IMR-90 (cell line): ENCODE data around the gene FAM174B. TPM values are rescaled to one million over a fixed set of nuclear protein-coding genes. Genes with fewer than 3 reads are reported as not detected.

Experiments
- ATAC-seq: fragments of 200-7000 bp; cut with Tn5 transposase; 2 replicates; pipeline ENCODE4 v1.9.1; 2020; ENCODE audit warnings: low read depth, mild to moderate bottlenecking, moderate library complexity
- BruUV-seq: library from RNA; stranded (reverse); fragments of 400-500 nt; replicated peaks from 2 replicates; lab custom pipeline; 2021; lab: Mats Ljungman, UMichigan
- CTCF ChIA-PET: fragments of 300-600 bp; formaldehyde crosslinking; extraction: SDS; loops from one replicate; lab custom pipeline; 2021; ENCODE audit warnings: antibody characterized with exemption; lab: Yijun Ruan, JAX
- POLR2A ChIA-PET: fragments of 300-600 bp; sonication (Branson Sonifier 250); formaldehyde crosslinking; loops from one replicate; lab custom pipeline; 2022; ENCODE audit warnings: antibody characterized with exemption; ENCODE audit not compliant: unreplicated experiment; lab: Charles Lee
- DNase-seq: peaks from one replicate; pipeline ENCODE4 v3.0.0; 2013
- H2AFZ ChIP-seq: replicated peaks from 2 replicates; pipeline ENCODE3; 2013; ENCODE audit warnings: low read length, mild to moderate bottlenecking; ENCODE audit not compliant: poor library complexity
- H2AK5ac ChIP-seq: 2 replicates; pipeline ENCODE4 v1.6.1; 2013; ENCODE audit warnings: low read depth, low read length, inconsistent platforms
- H2AK9ac ChIP-seq: replicated peaks from 2 replicates; pipeline ENCODE3; 2013; ENCODE audit warnings: mild to moderate bottlenecking, low read depth, low read length, moderate library complexity; ENCODE audit not compliant: poor library complexity
- H2BK120ac ChIP-seq: 2 replicates; pipeline ENCODE4 v1.6.1; 2013; ENCODE audit warnings: low read depth, low read length, inconsistent platforms
- H2BK15ac ChIP-seq: 3 replicates; pipeline ENCODE4 v1.6.1; 2013; ENCODE audit warnings: low read depth, low read length, inconsistent platforms
- H2BK20ac ChIP-seq: 2 replicates; pipeline ENCODE4 v1.6.1; 2013; ENCODE audit warnings: low read depth, mild to moderate bottlenecking, inconsistent platforms, low read length, moderate library complexity
- H2BK5ac ChIP-seq: 2 replicates; pipeline ENCODE4 v1.6.1; 2013; ENCODE audit warnings: mild to moderate bottlenecking, low read depth, low read length, inconsistent platforms; ENCODE audit not compliant: poor library complexity, severe bottlenecking
- H3K14ac ChIP-seq: replicated peaks from 2 replicates; pipeline ENCODE4 v1.6.1; 2013; ENCODE audit warnings: low read depth, low read length, inconsistent platforms
- H3K18ac ChIP-seq: 2 replicates; pipeline ENCODE4 v1.6.1; 2013; ENCODE audit warnings: low read depth, low read length, control low read depth
- H3K23ac ChIP-seq: 2 replicates; pipeline ENCODE4 v1.6.1; 2013; ENCODE audit warnings: low read depth, low read length, inconsistent platforms
- H3K27ac ChIP-seq: 2 replicates; pipeline ENCODE4 v1.5.1; 2013; ENCODE audit warnings: mild to moderate bottlenecking, control low read depth, low read length; ENCODE audit not compliant: insufficient read depth
- H3K27me3 ChIP-seq: 2 replicates; pipeline ENCODE4 v1.6.1; 2013; ENCODE audit warnings: low read length; ENCODE audit not compliant: control insufficient read depth, insufficient read depth
- H3K36me3 ChIP-seq: 2 replicates; pipeline ENCODE4 v1.6.1; 2013; ENCODE audit warnings: low read length, mixed read lengths; ENCODE audit not compliant: control insufficient read depth, insufficient read depth
- H3K4ac ChIP-seq: 2 replicates; pipeline ENCODE4 v1.6.1; 2013; ENCODE audit warnings: low read depth, low read length, inconsistent platforms
- H3K4me1 ChIP-seq: 2 replicates; pipeline ENCODE4 v1.6.1; 2013; ENCODE audit warnings: low read length, mixed read lengths; ENCODE audit not compliant: control insufficient read depth, insufficient read depth
- H3K4me2 ChIP-seq: 2 replicates; pipeline ENCODE4 v1.6.1; 2013; ENCODE audit warnings: low read depth, mild to moderate bottlenecking, control low read depth, low read length, moderate library complexity
- H3K4me3 ChIP-seq: 2 replicates; pipeline ENCODE4 v1.5.1; 2013; ENCODE audit warnings: low read depth, mild to moderate bottlenecking, control low read depth, low read length, moderate library complexity; ENCODE audit not compliant: insufficient read depth
- H3K56ac ChIP-seq: 2 replicates; pipeline ENCODE4 v1.6.1; 2013; ENCODE audit warnings: low read length, inconsistent platforms; ENCODE audit not compliant: insufficient read depth; ENCODE audit errors: extremely low read depth
- H3K79me1 ChIP-seq, 2 experiments: 2 replicates each; pipeline ENCODE4 v1.6.1; 2013; ENCODE audit warnings: low read length in 2 of 2, inconsistent platforms in 1 of 2, low read depth in 1 of 2
- H3K9ac ChIP-seq: 2 replicates; pipeline ENCODE4 v1.6.1; 2013; ENCODE audit warnings: low read depth, low read length, control low read depth
- H3K9me1 ChIP-seq: 2 replicates; pipeline ENCODE4 v1.6.1; 2013; ENCODE audit warnings: low read length, inconsistent platforms; ENCODE audit not compliant: insufficient read depth
- H3K9me3 ChIP-seq: 2 replicates; pipeline ENCODE4 v1.6.1; 2013; ENCODE audit warnings: low read length; ENCODE audit not compliant: control insufficient read depth, insufficient read depth
- H4K20me1 ChIP-seq: 2 replicates; pipeline ENCODE4 v1.6.1; 2013; ENCODE audit warnings: low read length, inconsistent platforms; ENCODE audit not compliant: insufficient read depth
- H4K5ac ChIP-seq: 2 replicates; pipeline ENCODE4 v1.6.1; 2013; ENCODE audit warnings: mild to moderate bottlenecking, low read depth, low read length, control low read depth
- H4K8ac ChIP-seq, 2 experiments: 2 replicates each; pipeline ENCODE4 v1.6.1; 2013; ENCODE audit warnings: low read depth in 2 of 2, low read length in 2 of 2, control low read depth in 1 of 2, inconsistent platforms in 1 of 2
- H4K91ac ChIP-seq: 2 replicates; pipeline ENCODE4 v1.6.1; 2013; ENCODE audit warnings: low read depth, low read length, inconsistent platforms; ENCODE audit not compliant: insufficient read depth
- BHLHE40 ChIP-seq: fragments of 150-350 bp; IDR thresholded peaks from 2 replicates; pipeline ENCODE4 v1.6.1; 2016; ENCODE audit warnings: mild to moderate bottlenecking, low read depth, low read length
- CEBPB ChIP-seq: IDR thresholded peaks from 2 replicates; pipeline ENCODE4 v1.6.1; 2012; ENCODE audit warnings: low read depth, low read length, improper control_type of control experiment
- CHD1 ChIP-seq: IDR thresholded peaks from 2 replicates; pipeline ENCODE4 v1.6.1; 2012; ENCODE audit warnings: low read depth, low read length, improper control_type of control experiment
- FOS ChIP-seq: fragments of 150-350 bp; IDR thresholded peaks from 2 replicates; pipeline ENCODE4 v1.6.1; 2016; ENCODE audit warnings: low read depth, low read length
- MAFK ChIP-seq: IDR thresholded peaks from 2 replicates; pipeline ENCODE4 v1.6.1; 2012; ENCODE audit warnings: low read depth, low read length, improper control_type of control experiment
- MAZ ChIP-seq: IDR thresholded peaks from 2 replicates; pipeline ENCODE4 v1.6.1; 2012; ENCODE audit warnings: low read depth, mild to moderate bottlenecking, low read length, improper control_type of control experiment, moderate library complexity, borderline replicate concordance
- MXI1 ChIP-seq: IDR thresholded peaks from 2 replicates; pipeline ENCODE4 v1.6.1; 2012; ENCODE audit warnings: low read depth, mild to moderate bottlenecking, low read length, moderate library complexity, borderline replicate concordance
- NFE2L2 ChIP-seq: fragments of 150-350 bp; IDR thresholded peaks from 2 replicates; pipeline ENCODE4 v1.6.1; 2016; ENCODE audit warnings: low read depth, mild to moderate bottlenecking, low read length
- POLR2A ChIP-seq: IDR thresholded peaks from 2 replicates; pipeline ENCODE4 v1.6.1; 2012; ENCODE audit warnings: mild to moderate bottlenecking, low read depth, low read length
- RAD21 ChIP-seq: IDR thresholded peaks from 2 replicates; pipeline ENCODE4 v1.6.1; 2012; ENCODE audit warnings: low read length, improper control_type of control experiment
- RCOR1 ChIP-seq: IDR thresholded peaks from 2 replicates; pipeline ENCODE4 v1.6.1; 2012; ENCODE audit warnings: mild to moderate bottlenecking, low read length, improper control_type of control experiment; ENCODE audit not compliant: insufficient replicate concordance
- RFX5 ChIP-seq: IDR thresholded peaks from 2 replicates; pipeline ENCODE4 v1.8.0; 2012; ENCODE audit warnings: low read depth, mild to moderate bottlenecking, low read length, moderate library complexity
- SMC3 ChIP-seq: fragments of 150-350 bp; IDR thresholded peaks from 2 replicates; pipeline ENCODE4 v1.6.1; 2016; ENCODE audit warnings: low read depth, mild to moderate bottlenecking, antibody characterized with exemption, low read length, moderate library complexity
- WGBS, 2 experiments: methylation state at CpG; one replicate each; pipeline versions ENCODE4 v1.1.5 to v1.1.7; 2013; ENCODE audit warnings: missing lambda C conversion rate in 2 of 2; ENCODE audit not compliant: insufficient read length in 1 of 2; ENCODE audit errors: extremely low coverage in 2 of 2; 5-methylcytosine and 5-hydroxymethylcytosine counted together
- dilution Hi-C: fragments of 300-500 bp; cut with HindIII; formaldehyde crosslinking; loops from one replicate; pipeline ENCODE4 v1.14.3; 2018; ENCODE audit warnings: low sequenced_read_pairs; ENCODE audit not compliant: unreplicated experiment
- in situ Hi-C: fragments of 300-500 bp; cut with MboI; formaldehyde crosslinking; loops from 3 replicates; pipeline ENCODE4 v1.14.3; 2019; ENCODE audit warnings: low sequenced_read_pairs, inconsistent platforms, mixed read lengths
- intact Hi-C: fragments of 100-400 bp; cut with micrococcal nuclease; formaldehyde crosslinking; loops from 2 replicates; pipeline ENCODE4 v1.10.0; 2022
- polyA plus RNA-seq, 3 experiments: library from polyadenylated mRNA; depleted of rRNA; stranded (reverse); fragments of >200 nt; gene quantifications; 2 replicates each; pipeline ENCODE4 v1.2.3, GENCODE V29; 2012; ENCODE audit warnings: low replicate concordance in 1 of 3
- total RNA-seq: library from RNA; depleted of rRNA; stranded (reverse); fragments of >200 nt; gene quantifications from 2 replicates; pipeline ENCODE4 v1.2.3, GENCODE V29; 2012
- TF ChIP-seq, protein P1 (sequence below): fragments of 150-350 bp; IDR thresholded peaks from 2 replicates; pipeline ENCODE4 v1.6.1; 2016; ENCODE audit warnings: low read depth, mild to moderate bottlenecking, low read length, moderate library complexity, borderline replicate concordance
- TF ChIP-seq, protein P2 (sequence below): conservative IDR thresholded peaks from 2 replicates; pipeline ENCODE4 v1.5.1; 2012; ENCODE audit warnings: mild to moderate bottlenecking, low read depth, low read length, improper control_type of control experiment
- TF ChIP-seq, protein P3 (sequence below): fragments of 150-350 bp; IDR thresholded peaks from 2 replicates; pipeline ENCODE4 v1.6.1; 2017; ENCODE audit warnings: mild to moderate bottlenecking, antibody characterized with exemption, low read length, low read depth

The FAM174B gene
- total and polyA plus RNA-seq, 2 of the 4 experiments (the other 2 are of a cell fraction), result 0.18 to 0.56 TPM

DNA sequence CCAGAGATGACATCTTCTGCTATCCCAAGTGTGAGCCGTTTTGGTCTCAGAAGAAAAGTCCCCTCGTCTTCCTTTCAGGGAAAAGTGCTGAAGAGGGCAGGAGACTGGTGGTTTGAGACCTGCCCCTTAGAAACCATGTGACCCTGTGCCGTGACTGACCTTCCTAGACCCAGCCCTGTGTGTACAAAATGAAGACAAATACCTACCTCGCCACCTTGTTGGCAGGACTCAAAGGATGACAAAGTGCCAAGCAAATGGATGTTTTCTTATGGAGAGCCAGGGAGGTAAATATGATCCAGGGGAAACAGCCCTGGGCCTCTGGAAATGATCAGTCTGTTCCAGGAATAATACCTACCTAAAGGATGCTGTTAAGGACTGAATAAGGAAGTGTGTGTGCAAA lies 41.3 kb downstream of the FAM174B start:
- DNase-seq (no peak), ATAC-seq (no peak)
- Histone ChIP-seq H3K9ac (no peak overlapping the region), H2BK15ac (no peak overlapping the region), H4K5ac (no peak overlapping the region), H2AK9ac (no peak overlapping the region), H3K4me2 (no peak overlapping the region), H3K27me3 (no peaks in the 10 kb centered on the region), H4K91ac (no peak overlapping the region), H2BK5ac (no peak overlapping the region), H3K9me3 (no peaks in the 10 kb centered on the region), H2BK120ac (no peak overlapping the region), H3K56ac (no peak overlapping the region), H3K4ac (no peak overlapping the region), H3K4me1 (peaks cover 1% of the 10 kb centered on the region; the same call in 1 of the 2 replicates), H3K9me1 (no peaks in the 10 kb centered on the region), H2BK20ac (no peak overlapping the region), H4K8ac (no peak overlapping the region), H3K27ac (no peak overlapping the region), H4K20me1 (no peaks in the 10 kb centered on the region), H2AFZ (no peak overlapping the region), H3K4me3 (no peak overlapping the region), H2AK5ac (no peak overlapping the region), H3K79me1 (no peaks in the 10 kb centered on the region), H3K18ac (no peak overlapping the region), H3K23ac (no peak overlapping the region), H3K36me3 (no peaks in the 10 kb centered on the region), H3K14ac (no peak overlapping the region)
- WGBS, 2 experiments, result no CpG with 5 or more reads among the region's 4 CpGs
- in situ Hi-C loops, result no loop called here
- dilution Hi-C loops, result no loop called here
- POLR2A ChIA-PET, result no interaction called here
- no TSS peak for BruUV-seq
- CTCF ChIA-PET, result no interaction called here
- intact Hi-C loops, result loop anchor here (10.0 kb wide), 1 partner anchor 100 kb away; no protein-coding TSS in a partner anchor
- TF ChIP-seq, protein P1, sequence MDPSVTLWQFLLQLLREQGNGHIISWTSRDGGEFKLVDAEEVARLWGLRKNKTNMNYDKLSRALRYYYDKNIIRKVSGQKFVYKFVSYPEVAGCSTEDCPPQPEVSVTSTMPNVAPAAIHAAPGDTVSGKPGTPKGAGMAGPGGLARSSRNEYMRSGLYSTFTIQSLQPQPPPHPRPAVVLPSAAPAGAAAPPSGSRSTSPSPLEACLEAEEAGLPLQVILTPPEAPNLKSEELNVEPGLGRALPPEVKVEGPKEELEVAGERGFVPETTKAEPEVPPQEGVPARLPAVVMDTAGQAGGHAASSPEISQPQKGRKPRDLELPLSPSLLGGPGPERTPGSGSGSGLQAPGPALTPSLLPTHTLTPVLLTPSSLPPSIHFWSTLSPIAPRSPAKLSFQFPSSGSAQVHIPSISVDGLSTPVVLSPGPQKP, result no peak
- TF ChIP-seq MAFK (no peak), MAZ (no peak), MXI1 (no peak), SMC3 (no peak), RFX5 (no peak), NFE2L2 (no peak), CEBPB (no peak), BHLHE40 (no peak), POLR2A (no peak), RAD21 (no peak), FOS (no peak), RCOR1 (no peak), CHD1 (no peak)
- TF ChIP-seq, protein P2, sequence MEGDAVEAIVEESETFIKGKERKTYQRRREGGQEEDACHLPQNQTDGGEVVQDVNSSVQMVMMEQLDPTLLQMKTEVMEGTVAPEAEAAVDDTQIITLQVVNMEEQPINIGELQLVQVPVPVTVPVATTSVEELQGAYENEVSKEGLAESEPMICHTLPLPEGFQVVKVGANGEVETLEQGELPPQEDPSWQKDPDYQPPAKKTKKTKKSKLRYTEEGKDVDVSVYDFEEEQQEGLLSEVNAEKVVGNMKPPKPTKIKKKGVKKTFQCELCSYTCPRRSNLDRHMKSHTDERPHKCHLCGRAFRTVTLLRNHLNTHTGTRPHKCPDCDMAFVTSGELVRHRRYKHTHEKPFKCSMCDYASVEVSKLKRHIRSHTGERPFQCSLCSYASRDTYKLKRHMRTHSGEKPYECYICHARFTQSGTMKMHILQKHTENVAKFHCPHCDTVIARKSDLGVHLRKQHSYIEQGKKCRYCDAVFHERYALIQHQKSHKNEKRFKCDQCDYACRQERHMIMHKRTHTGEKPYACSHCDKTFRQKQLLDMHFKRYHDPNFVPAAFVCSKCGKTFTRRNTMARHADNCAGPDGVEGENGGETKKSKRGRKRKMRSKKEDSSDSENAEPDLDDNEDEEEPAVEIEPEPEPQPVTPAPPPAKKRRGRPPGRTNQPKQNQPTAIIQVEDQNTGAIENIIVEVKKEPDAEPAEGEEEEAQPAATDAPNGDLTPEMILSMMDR, result no peak
- TF ChIP-seq, protein P3, sequence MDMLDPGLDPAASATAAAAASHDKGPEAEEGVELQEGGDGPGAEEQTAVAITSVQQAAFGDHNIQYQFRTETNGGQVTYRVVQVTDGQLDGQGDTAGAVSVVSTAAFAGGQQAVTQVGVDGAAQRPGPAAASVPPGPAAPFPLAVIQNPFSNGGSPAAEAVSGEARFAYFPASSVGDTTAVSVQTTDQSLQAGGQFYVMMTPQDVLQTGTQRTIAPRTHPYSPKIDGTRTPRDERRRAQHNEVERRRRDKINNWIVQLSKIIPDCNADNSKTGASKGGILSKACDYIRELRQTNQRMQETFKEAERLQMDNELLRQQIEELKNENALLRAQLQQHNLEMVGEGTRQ, result no peak
